ENCODE measurements around the gene MCF2L.

- TF ChIP-seq POLR2A (IDR thresholded peaks at IDR 0.05), result no peak
- no peak for TF ChIP-seq CTCF (IDR thresholded peaks at IDR 0.05)
These were observed 152.3 kb downstream of the MCF2L start for GRCh38 chr13:113121183-113121927.
